Retinal pigment epithelial cell (primary cell): ENCODE data around the gene BPI.

Experiments
- DNase-seq: peaks from one replicate; pipeline ENCODE4 v3.0.0-alpha.2; 2010; ENCODE audit warnings: low read depth
- H3K4me3 ChIP-seq: 2 replicates; pipeline ENCODE4 v1.5.1; 2011; ENCODE audit warnings: mild to moderate bottlenecking, low read length, control low read depth, moderate library complexity
- TF ChIP-seq, protein P1 (sequence below): conservative IDR thresholded peaks from 2 replicates; pipeline ENCODE4 v1.5.1; 2011; ENCODE audit warnings: low read depth, low read length, control low read depth, inconsistent platforms

The BPI gene

DNA sequence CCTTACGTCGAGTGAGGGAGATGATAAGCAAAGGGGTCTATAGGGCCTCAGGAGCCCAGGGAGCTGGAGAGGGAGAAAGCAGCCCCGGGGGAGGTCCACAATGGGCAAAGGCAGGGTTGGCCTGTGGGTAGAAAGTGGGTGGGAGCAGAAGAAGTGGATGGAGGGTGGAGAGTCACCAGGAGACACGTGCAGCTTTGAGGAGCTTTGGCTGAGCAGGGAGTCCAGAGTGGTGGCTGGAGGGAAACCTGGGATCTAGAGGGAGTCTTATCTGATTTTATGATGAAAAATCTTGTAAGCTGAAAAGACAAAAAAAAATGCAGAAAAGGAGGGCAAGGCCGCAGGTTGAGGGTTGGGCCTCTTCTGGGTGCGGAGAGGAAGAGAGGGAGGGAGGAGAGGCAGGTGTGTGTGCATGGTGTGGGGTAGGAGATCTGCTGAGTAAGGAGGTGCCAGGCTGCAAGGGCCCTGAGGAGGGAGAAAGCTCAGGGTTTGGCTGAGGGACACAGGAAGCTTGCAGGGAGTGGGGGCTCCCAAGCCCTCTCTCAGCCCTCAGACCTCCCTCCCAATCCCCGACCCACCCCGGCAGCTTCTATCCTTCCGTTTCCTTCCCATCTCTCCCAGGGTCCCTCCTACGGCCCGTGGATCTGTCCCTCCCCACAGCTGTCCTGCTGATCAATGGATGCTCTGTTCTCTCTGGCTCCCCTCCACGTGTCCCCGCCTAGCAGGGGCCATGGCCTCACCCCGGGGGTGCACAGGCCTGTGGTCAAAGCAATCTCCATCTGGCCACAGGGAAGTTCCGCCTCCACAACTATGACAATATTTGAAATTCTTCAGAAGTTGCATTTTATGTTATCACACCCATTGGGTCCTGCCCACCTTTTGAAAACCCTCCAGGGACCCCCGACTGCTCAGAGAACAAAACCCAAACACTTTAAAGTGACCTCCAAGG, 17.1 kb upstream of the BPI start:
- TF ChIP-seq, protein P1, sequence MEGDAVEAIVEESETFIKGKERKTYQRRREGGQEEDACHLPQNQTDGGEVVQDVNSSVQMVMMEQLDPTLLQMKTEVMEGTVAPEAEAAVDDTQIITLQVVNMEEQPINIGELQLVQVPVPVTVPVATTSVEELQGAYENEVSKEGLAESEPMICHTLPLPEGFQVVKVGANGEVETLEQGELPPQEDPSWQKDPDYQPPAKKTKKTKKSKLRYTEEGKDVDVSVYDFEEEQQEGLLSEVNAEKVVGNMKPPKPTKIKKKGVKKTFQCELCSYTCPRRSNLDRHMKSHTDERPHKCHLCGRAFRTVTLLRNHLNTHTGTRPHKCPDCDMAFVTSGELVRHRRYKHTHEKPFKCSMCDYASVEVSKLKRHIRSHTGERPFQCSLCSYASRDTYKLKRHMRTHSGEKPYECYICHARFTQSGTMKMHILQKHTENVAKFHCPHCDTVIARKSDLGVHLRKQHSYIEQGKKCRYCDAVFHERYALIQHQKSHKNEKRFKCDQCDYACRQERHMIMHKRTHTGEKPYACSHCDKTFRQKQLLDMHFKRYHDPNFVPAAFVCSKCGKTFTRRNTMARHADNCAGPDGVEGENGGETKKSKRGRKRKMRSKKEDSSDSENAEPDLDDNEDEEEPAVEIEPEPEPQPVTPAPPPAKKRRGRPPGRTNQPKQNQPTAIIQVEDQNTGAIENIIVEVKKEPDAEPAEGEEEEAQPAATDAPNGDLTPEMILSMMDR: no peak
- no peak overlapping the region for H3K4me3 ChIP-seq
- no peak for DNase-seq

DNA sequence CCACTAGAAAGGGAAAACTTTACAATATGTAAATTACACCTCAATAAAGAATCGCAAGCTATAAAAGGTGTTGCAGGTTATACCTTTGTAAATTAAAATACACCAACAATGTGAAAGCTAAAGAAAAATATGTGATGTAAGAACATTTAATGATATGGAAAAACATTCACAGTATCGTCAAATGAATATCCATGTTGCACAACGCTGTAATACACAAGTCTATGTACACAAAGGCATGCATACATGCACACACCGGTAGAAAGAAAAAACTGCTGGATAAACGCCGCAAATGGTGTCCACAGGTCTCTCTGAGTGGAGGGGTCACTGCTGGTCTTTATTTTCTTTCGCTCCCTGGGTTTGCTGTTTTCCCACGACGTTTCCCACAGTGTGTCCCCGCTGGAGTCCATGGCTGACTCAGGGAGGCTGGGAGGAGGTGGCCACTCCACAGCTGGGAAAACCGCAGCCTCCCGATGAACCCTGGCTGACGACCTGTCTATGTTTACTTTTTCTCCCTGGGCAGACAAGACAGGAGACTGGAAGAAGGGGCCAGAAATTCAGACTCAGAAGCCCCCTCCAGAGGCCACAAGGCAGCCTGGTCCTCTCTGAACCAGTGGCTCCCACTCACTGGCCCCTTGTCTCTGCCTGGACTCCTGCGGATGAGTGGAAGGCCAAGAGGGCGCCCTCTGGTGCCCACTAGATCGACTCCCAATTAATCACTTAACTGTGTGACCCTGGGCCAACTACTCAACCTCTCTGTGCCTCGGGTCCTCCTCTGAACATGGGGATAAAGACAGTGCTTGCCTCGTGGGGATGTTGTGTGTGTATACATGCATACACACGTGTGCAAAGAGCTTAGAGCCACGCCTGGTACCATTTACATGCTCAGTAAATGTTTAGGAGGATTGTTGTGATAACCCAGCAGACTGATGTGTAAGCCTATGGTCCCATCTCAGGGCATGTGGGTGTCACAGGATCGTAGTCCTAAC, 12.8 kb upstream of the BPI start:
- TF ChIP-seq, protein P1: peak; percentile 51
- no peak overlapping the region for H3K4me3 ChIP-seq
- DNase-seq: no peak

- no peak overlapping the region for H3K4me3 ChIP-seq
Measured at GRCh38 chr20:38291966-38292365, 12.0 kb upstream of the BPI start.

DNA sequence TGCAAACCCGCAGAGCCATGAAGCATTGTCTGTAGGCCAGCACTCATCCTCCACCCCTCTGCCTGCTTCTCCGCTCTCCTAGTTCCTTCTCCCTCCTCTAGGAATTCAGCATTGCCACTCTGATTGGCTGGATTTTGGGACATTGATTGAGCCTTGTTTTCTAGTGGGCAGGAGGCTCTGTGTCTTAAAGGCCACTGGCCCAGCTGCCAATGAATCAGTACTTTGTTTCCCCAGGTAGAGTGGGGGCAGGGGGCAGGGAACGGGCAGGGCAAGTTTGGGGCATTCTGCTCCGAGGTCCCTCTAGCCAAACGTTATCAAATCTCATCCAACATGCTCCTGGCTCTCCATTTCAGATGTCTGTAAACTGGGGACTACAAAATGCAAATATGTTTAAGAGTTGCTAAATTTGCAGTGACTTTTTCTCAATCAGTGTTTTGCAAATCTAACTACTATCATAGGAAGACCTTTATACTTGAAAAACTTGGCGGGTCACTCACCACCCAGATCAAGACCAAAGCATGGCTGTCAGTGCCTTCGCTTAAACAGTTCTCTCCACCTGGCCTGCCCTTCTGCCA, 10.4 kb upstream of the BPI start:
- TF ChIP-seq, protein P1: no peak
- DNase-seq: no peak
- no peak overlapping the region for H3K4me3 ChIP-seq

More at GRCh38 chr20:38291966-38292365, 12.0 kb upstream of the BPI start:
- TF ChIP-seq, protein P1: no peak
- no peak for DNase-seq

DNA sequence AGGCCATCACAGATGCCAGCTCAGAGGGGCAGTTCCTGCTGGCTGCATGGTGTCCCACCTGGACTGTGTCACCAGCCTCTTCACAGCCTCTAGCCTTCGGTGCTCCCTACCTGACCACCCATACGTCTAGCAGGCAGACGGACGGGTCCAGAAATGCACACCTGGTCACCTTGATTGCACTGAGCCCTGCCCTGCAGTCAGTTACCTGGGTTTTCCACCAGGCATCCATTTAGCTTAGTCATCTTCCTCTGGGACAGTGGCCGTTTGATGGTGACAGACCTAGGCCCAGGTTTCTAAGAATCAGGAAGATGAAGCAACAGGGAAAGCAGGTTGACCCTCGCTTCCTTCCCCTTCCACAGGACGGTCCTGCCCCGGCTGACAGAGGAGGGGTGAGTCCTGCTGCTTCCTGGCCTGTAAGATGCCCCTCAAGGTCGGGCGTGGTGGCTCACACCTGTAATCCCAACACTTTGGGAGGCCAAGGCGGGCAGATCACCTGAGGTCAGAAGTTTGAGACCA, 9.8 kb upstream of the BPI start:
- H3K4me3 ChIP-seq: no peak overlapping the region
- DNase-seq: no peak
- TF ChIP-seq, protein P1: no peak

DNA sequence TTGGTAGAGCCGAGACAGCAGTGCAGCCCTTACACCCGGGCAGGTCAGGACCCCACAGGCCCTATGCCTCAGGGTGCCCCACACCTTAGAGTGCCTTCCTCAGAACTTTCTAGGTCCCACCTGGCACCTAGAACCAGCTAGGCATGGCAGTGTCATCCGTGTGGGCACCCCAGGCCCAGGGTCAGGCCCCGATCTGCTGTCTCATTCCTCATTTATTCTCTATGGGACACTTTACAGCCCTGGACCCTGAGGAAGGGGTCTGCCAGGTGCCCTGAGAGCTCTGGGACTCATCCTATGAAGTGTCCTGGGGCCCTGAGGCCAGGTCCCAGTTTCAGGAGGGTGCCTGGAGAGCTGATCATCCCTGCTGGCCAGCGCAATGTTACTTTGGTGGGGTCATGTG, 8.1 kb upstream of the BPI start:
- TF ChIP-seq, protein P1: no peak
- DNase-seq: no peak
- H3K4me3 ChIP-seq: no peak overlapping the region
